Large intestine (tissue), 3 donors: ENCODE data around the gene MAN1B1. TPM values are rescaled to one million over a fixed set of nuclear protein-coding genes. Genes with fewer than 3 reads are reported as not detected.

Experiments
- DNase-seq, 2 donors: peaks; one replicate each; pipeline versions ENCODE4 v3.0.0 to v3.0.0-alpha.2; 2013
- H3K27ac ChIP-seq: one replicate; pipeline ENCODE4 v1.5.1; 2013; ENCODE audit warnings: low read length
- H3K27me3 ChIP-seq: 2 replicates; pipeline ENCODE4 v1.6.1; 2013; ENCODE audit warnings: low read length; ENCODE audit not compliant: control insufficient read depth, insufficient read depth
- H3K36me3 ChIP-seq: 2 replicates; pipeline ENCODE4 v1.6.1; 2013; ENCODE audit warnings: low read length; ENCODE audit not compliant: control insufficient read depth, insufficient read depth
- H3K4me1 ChIP-seq: one replicate; pipeline ENCODE4 v1.6.1; 2013; ENCODE audit warnings: low read length; ENCODE audit not compliant: control insufficient read depth, insufficient read depth
- H3K4me3 ChIP-seq: one replicate; pipeline ENCODE4 v1.5.1; 2013; ENCODE audit warnings: low read length
- H3K9me3 ChIP-seq: one replicate; pipeline ENCODE4 v1.6.1; 2013; ENCODE audit warnings: mild to moderate bottlenecking, low read depth, low read length, moderate library complexity; ENCODE audit not compliant: control insufficient read depth
- WGBS: methylation state at CpG from one replicate; pipeline ENCODE4 v1.1.5; 2013; ENCODE audit warnings: low lambda C conversion rate; ENCODE audit not compliant: insufficient coverage; 5-methylcytosine and 5-hydroxymethylcytosine counted together
- polyA plus RNA-seq: library from polyadenylated mRNA; unstranded; fragments of 120-200 nt; gene quantifications from one replicate; pipeline ENCODE4 v1.2.1, GENCODE V29; 2013

Gene MAN1B1
- polyA plus RNA-seq, 1 donor, result 39.5 TPM

- DNase-seq, result no peak
- WGBS, result no CpG with 5 or more reads among the region's 5 CpGs
- Histone ChIP-seq H3K4me1 (peaks cover 19% of the 10 kb centered on the region), H3K27me3 (no peaks in the 10 kb centered on the region), H3K27ac (no peak overlapping the region), H3K4me3 (no peak overlapping the region), H3K36me3 (peaks cover 25% of the 10 kb centered on the region), H3K9me3 (no peaks in the 10 kb centered on the region)
Observed at GRCh38 chr9:137088121-137088520, 1.3 kb downstream of the MAN1B1 start.

GRCh38 chr9:137089232-137089947 is 2.6 kb downstream of the MAN1B1 start:
- DNase-seq, result no peak
- no peaks in the 10 kb centered on the region for H3K9me3 ChIP-seq
- no CpG with 5 or more reads among the region's 11 CpGs for WGBS
- H3K36me3 ChIP-seq, result peaks cover 25% of the 10 kb centered on the region
- no peak overlapping the region for H3K27ac ChIP-seq
- peaks cover 19% of the 10 kb centered on the region for H3K4me1 ChIP-seq
- H3K27me3 ChIP-seq, result no peaks in the 10 kb centered on the region
- no peak overlapping the region for H3K4me3 ChIP-seq

- H3K4me1 ChIP-seq, result no peaks in the 10 kb centered on the region
- H3K27ac ChIP-seq, result no peak overlapping the region
- no peaks in the 10 kb centered on the region for H3K9me3 ChIP-seq
- DNase-seq, result peak in 1 of 2 donors; percentile 41
- no peak overlapping the region for H3K4me3 ChIP-seq
- H3K36me3 ChIP-seq, result peaks cover 60% of the 10 kb centered on the region
- no peaks in the 10 kb centered on the region for H3K27me3 ChIP-seq
- no CpG with 5 or more reads among the region's 30 CpGs for WGBS
Observed at GRCh38 chr9:137095664-137096517, 9.1 kb downstream of the MAN1B1 start.

GRCh38 chr9:137096785-137097546 is 10.2 kb downstream of the MAN1B1 start:
- H3K36me3 ChIP-seq, result peaks cover 63% of the 10 kb centered on the region

GRCh38 chr9:137097761-137098462 is 11.1 kb downstream of the MAN1B1 start:
- Histone ChIP-seq H3K9me3 (no peaks in the 10 kb centered on the region), H3K27me3 (no peaks in the 10 kb centered on the region), H3K27ac (no peak overlapping the region), H3K4me3 (no peak overlapping the region), H3K4me1 (no peaks in the 10 kb centered on the region), H3K36me3 (peaks cover 68% of the 10 kb centered on the region)
- no peak for DNase-seq
- no CpG with 5 or more reads among the region's 20 CpGs for WGBS

More at GRCh38 chr9:137096785-137097546, 10.2 kb downstream of the MAN1B1 start:
- Histone ChIP-seq H3K27ac (no peak overlapping the region), H3K4me1 (no peaks in the 10 kb centered on the region), H3K9me3 (no peaks in the 10 kb centered on the region), H3K27me3 (no peaks in the 10 kb centered on the region), H3K4me3 (no peak overlapping the region)
- DNase-seq, result no peak
- WGBS, result no CpG with 5 or more reads among the region's 31 CpGs

- WGBS, result no CpG with 5 or more reads among the region's 14 CpGs
- Histone ChIP-seq H3K36me3 (peaks cover 80% of the 10 kb centered on the region), H3K9me3 (no peaks in the 10 kb centered on the region)
Observed at GRCh38 chr9:137099231-137099630, 12.4 kb downstream of the MAN1B1 start.

GRCh38 chr9:137103206-137103999 is 16.6 kb downstream of the MAN1B1 start:
- H3K27me3 ChIP-seq, result no peaks in the 10 kb centered on the region
- no peak overlapping the region for H3K4me3 ChIP-seq
- H3K36me3 ChIP-seq, result peaks cover 90% of the 10 kb centered on the region
- DNase-seq, result no peak
- no CpG with 5 or more reads among the region's 37 CpGs for WGBS
- H3K9me3 ChIP-seq, result no peaks in the 10 kb centered on the region
- no peak overlapping the region for H3K27ac ChIP-seq
- H3K4me1 ChIP-seq, result no peaks in the 10 kb centered on the region

More at GRCh38 chr9:137099231-137099630, 12.4 kb downstream of the MAN1B1 start:
- no peak overlapping the region for H3K4me3 ChIP-seq
- no peak for DNase-seq
- no peaks in the 10 kb centered on the region for H3K27me3 ChIP-seq
- no peak overlapping the region for H3K27ac ChIP-seq
- H3K4me1 ChIP-seq, result no peaks in the 10 kb centered on the region

- DNase-seq, result no peak
- no CpG with 5 or more reads among the region's 31 CpGs for WGBS
Observed at GRCh38 chr9:137105814-137106661, 19.3 kb downstream of the MAN1B1 start.

More at GRCh38 chr9:137105814-137106661, 19.3 kb downstream of the MAN1B1 start:
- no peaks in the 10 kb centered on the region for H3K27me3 ChIP-seq
- H3K36me3 ChIP-seq, result peaks cover 84% of the 10 kb centered on the region
- no peak overlapping the region for H3K27ac ChIP-seq
- no peaks in the 10 kb centered on the region for H3K9me3 ChIP-seq
- no peak overlapping the region for H3K4me3 ChIP-seq
- H3K4me1 ChIP-seq, result no peaks in the 10 kb centered on the region
